Thyroid gland (tissue), 4 donors: Measurements from ENCODE around the gene NUP88. TPM values are rescaled to one million over a fixed set of nuclear protein-coding genes. Genes with fewer than 3 reads are reported as not detected.

Experiments
- DNase-seq, 2 donors: peaks; one replicate each; pipeline ENCODE4 v3.0.0-alpha.2; 2019
- H3K27ac ChIP-seq, 3 donors: fragments of 200-600 bp; sonication (generic); 1 replicate in 2 of 3; 2 replicates in 1 of 3; pipeline ENCODE4 v1.5.1; 2016 to 2019; ENCODE audit warnings: mild to moderate bottlenecking in 1 of 3, moderate library complexity in 1 of 3
- H3K27me3 ChIP-seq: fragments of 200-600 bp; sonication (generic); one replicate; pipeline ENCODE4 v1.5.1; 2019
- H3K36me3 ChIP-seq, 2 donors: fragments of 200-600 bp; sonication (generic); one replicate each; pipeline ENCODE4 v1.5.1; 2016 to 2019
- H3K4me1 ChIP-seq, 2 donors: fragments of 200-600 bp; sonication (generic); one replicate each; pipeline ENCODE4 v1.5.1; 2017 to 2019
- H3K4me3 ChIP-seq, 3 donors: fragments of 200-600 bp; sonication (generic); replicated peaks in 1 of 3; 1 replicate in 2 of 3; 2 replicates in 1 of 3; pipeline ENCODE4 v1.5.1; 2016; ENCODE audit warnings: mild to moderate bottlenecking in 1 of 3
- H3K9me3 ChIP-seq: fragments of 200-600 bp; sonication (generic); one replicate; pipeline ENCODE4 v1.5.1; 2017
- POLR2A ChIP-seq, 2 donors: fragments of 450-650 bp; IDR thresholded peaks; one replicate each; pipeline ENCODE4 v1.6.1; 2017; ENCODE audit warnings: antibody characterized with exemption in 2 of 2, mild to moderate bottlenecking in 2 of 2, moderate library complexity in 1 of 2
- whole genome bisulfite sequencing, 2 donors: methylation state at CpG; one replicate each; pipeline ENCODE4 v1.1.5; 2017; 5-methylcytosine and 5-hydroxymethylcytosine counted together
- intact Hi-C: fragments of 100-400 bp; cut with DNase I; formaldehyde crosslinking; loops from one replicate; pipeline ENCODE4 v1.15.1; 2023
- total RNA-seq, 4 donors: library from RNA; depleted of rRNA; stranded (reverse); fragments of >200 nt; gene quantifications; one replicate each; pipeline ENCODE4 v1.2.3, GENCODE V29; 2016
- TF ChIP-seq, protein P1 (sequence below), 6 experiments: fragments of 200-600 bp in 3 of 6; fragments of 450-650 bp in 3 of 6; sonication (generic) in 3 of 6; IDR thresholded peaks; one replicate each; pipeline ENCODE4 v1.5.1; 2016 to 2019; ENCODE audit warnings: antibody characterized with exemption in 6 of 6, mild to moderate bottlenecking in 2 of 6, inconsistent platforms in 1 of 6, moderate library complexity in 1 of 6

Gene NUP88
- total RNA-seq, 4 donors from 2014 or later = 84.8 to 158 (median 134) TPM

DNA sequence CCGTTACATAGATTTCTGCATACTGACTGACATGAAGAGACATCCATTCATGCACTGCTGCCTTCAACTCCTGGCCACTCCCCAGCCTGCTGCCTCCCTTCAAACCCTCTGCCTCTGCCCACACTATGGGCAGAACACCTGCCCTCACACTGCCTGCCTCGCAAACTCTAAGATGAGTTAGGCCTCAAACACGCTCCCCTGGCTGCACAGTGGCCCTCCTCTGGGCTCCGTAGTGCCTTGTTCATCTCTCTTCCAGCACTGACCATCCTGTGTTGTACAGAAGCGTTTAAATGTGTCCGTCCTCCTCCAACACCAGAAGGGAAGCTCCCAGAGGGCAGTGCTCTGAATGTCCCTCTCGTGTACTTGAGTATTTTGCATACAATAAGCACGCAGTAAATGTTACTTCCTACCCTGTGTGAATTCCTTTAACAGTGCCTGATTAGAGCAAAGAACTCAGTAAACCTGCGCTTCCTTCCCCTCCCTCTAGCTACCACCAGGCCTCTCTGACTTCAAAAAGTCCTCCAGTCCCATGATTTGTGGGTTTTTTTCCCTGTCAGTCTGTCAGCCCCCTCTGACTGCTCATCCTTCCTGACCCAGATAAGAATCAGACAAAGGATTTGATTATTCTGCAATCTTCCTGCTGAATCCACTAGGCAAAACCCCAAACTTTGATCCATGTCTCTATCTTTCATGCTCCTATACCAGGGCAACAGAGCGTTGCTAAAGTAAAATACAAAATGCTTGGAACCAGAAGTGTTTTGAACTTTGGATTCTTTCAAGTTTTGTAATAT lies 45.5 kb upstream of the NUP88 start:
- whole genome bisulfite sequencing, 2 donors = 89 to 90% methylated on average over 10 of the region's 10 CpGs
- peaks cover 12 to 21% of the 10 kb centered on the region in 2 donors for H3K4me1 ChIP-seq
- no peaks in the 10 kb centered on the region for H3K27me3 ChIP-seq
- no peak for DNase-seq
- intact Hi-C loops = no loop called here
- TF ChIP-seq, protein P1, sequence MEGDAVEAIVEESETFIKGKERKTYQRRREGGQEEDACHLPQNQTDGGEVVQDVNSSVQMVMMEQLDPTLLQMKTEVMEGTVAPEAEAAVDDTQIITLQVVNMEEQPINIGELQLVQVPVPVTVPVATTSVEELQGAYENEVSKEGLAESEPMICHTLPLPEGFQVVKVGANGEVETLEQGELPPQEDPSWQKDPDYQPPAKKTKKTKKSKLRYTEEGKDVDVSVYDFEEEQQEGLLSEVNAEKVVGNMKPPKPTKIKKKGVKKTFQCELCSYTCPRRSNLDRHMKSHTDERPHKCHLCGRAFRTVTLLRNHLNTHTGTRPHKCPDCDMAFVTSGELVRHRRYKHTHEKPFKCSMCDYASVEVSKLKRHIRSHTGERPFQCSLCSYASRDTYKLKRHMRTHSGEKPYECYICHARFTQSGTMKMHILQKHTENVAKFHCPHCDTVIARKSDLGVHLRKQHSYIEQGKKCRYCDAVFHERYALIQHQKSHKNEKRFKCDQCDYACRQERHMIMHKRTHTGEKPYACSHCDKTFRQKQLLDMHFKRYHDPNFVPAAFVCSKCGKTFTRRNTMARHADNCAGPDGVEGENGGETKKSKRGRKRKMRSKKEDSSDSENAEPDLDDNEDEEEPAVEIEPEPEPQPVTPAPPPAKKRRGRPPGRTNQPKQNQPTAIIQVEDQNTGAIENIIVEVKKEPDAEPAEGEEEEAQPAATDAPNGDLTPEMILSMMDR (IDR thresholded peaks at IDR 0.05) = no peak
- TF ChIP-seq POLR2A (IDR thresholded peaks at IDR 0.05) = no peak
- H3K4me3 ChIP-seq = no peak overlapping the region
- H3K9me3 ChIP-seq = no peaks in the 10 kb centered on the region
- H3K27ac ChIP-seq = no peak overlapping the region
- H3K36me3 ChIP-seq = peaks cover 11 to 22% of the 10 kb centered on the region in 2 donors

GRCh38 chr17:5446786-5447185 lies 27.3 kb upstream of the NUP88 start:
- WGBS, 2 donors = 90 to 95% methylated on average over 8 of the region's 8 CpGs
- TF ChIP-seq, protein P1 (IDR thresholded peaks at IDR 0.05) = no peak
- no peak for TF ChIP-seq POLR2A (IDR thresholded peaks at IDR 0.05)
- Histone ChIP-seq H3K4me3 (no peak overlapping the region), H3K27me3 (no peaks in the 10 kb centered on the region), H3K27ac (no peak overlapping the region), H3K4me1 (no peaks in the 10 kb centered on the region), H3K36me3 (peaks cover 6 to 43% of the 10 kb centered on the region in 2 donors), H3K9me3 (no peaks in the 10 kb centered on the region)
- no peak for DNase-seq
- intact Hi-C loops = no loop called here

DNA sequence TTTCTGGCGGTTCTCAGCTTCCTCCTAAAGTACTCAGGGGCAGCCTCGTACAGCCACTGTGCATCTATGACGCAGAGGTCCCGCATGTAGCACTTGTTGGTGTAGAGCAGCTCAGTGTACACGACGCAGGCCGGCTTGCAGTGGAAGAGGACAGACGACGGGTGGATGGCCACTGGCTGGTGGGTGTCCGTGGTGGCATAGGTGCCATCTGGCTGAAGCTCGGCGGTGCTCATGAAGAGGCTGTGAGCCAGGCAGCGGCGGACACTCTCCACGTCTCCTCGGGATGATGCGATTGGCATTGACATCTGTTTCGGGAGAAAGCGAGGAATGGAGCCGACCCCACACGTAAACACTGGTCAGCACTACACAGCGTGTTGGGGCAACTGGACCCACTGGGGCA lies 24.7 kb upstream of the NUP88 start:
- TF ChIP-seq POLR2A (IDR thresholded peaks at IDR 0.05) = no peak
- TF ChIP-seq, protein P1 (IDR thresholded peaks at IDR 0.05) = no peak
- Histone ChIP-seq H3K36me3 (peaks cover 0 to 31% of the 10 kb centered on the region in 2 donors), H3K9me3 (no peaks in the 10 kb centered on the region), H3K27me3 (no peaks in the 10 kb centered on the region), H3K4me1 (peaks cover 0 to 3% of the 10 kb centered on the region in 2 donors), H3K4me3 (no peak overlapping the region), H3K27ac (no peak overlapping the region)
- WGBS, 2 donors = 93 to 95% methylated on average over 22 of the region's 22 CpGs
- intact Hi-C loops = no loop called here
- no peak for DNase-seq

GRCh38 chr17:5443728-5444127 lies 24.3 kb upstream of the NUP88 start:
- intact Hi-C loops = no loop called here
- DNase-seq = no peak
- Histone ChIP-seq H3K4me3 (no peak overlapping the region), H3K36me3 (peaks cover 0 to 31% of the 10 kb centered on the region in 2 donors), H3K27ac (no peak overlapping the region), H3K27me3 (no peaks in the 10 kb centered on the region), H3K9me3 (no peaks in the 10 kb centered on the region), H3K4me1 (peaks cover 0 to 3% of the 10 kb centered on the region in 2 donors)
- WGBS, 2 donors = 94 to 97% methylated on average over 6 of the region's 6 CpGs
- TF ChIP-seq, protein P1 (IDR thresholded peaks at IDR 0.05) = no peak
- TF ChIP-seq POLR2A (IDR thresholded peaks at IDR 0.05) = no peak

GRCh38 chr17:5439446-5439764 lies 19.9 kb upstream of the NUP88 start:
- no peak overlapping the region for H3K4me3 ChIP-seq
- H3K9me3 ChIP-seq = no peaks in the 10 kb centered on the region
- TF ChIP-seq POLR2A (IDR thresholded peaks at IDR 0.05) = no peak
- TF ChIP-seq, protein P1 (IDR thresholded peaks at IDR 0.05) = peak in 3 of 6 experiments; percentile 7 to 19 (median 18)
- DNase-seq = no peak
- H3K27ac ChIP-seq = peak overlapping the region; percentile 46 to 50 (median 49)
- H3K4me1 ChIP-seq = peaks cover 10% of the 10 kb centered on the region in 2 donors
- no peaks in the 10 kb centered on the region for H3K27me3 ChIP-seq
- peaks cover 11 to 24% of the 10 kb centered on the region in 2 donors for H3K36me3 ChIP-seq
- WGBS, 2 donors = 12 to 24% methylated on average over 1 of the region's 1 CpG
- intact Hi-C loops = loop anchor here (10.0 kb wide), 1 partner anchor 155 kb away; the partner anchor contains the start of gene RABEP1
